Measurements from ENCODE around the gene SLC44A5.

DNA sequence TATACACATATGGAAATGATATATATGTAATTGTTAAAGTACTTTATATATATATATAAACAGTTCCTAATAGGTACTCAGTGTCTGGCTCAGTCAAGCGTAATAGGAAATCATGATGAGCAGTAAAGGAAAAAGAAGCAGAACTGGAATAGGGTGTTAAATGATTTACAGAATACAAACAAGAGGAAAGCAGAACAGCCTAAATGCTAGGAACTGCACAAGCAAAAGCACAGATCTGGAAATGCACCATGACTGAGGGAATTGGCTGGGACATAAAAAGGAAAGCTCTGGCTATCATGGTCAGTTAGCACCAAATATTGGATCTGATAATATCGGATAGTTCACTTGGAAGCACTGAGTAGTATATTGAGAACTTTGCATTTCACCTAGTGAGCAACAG is 51.8 kb downstream of the SLC44A5 start:
- TF ChIP-seq, protein P1, sequence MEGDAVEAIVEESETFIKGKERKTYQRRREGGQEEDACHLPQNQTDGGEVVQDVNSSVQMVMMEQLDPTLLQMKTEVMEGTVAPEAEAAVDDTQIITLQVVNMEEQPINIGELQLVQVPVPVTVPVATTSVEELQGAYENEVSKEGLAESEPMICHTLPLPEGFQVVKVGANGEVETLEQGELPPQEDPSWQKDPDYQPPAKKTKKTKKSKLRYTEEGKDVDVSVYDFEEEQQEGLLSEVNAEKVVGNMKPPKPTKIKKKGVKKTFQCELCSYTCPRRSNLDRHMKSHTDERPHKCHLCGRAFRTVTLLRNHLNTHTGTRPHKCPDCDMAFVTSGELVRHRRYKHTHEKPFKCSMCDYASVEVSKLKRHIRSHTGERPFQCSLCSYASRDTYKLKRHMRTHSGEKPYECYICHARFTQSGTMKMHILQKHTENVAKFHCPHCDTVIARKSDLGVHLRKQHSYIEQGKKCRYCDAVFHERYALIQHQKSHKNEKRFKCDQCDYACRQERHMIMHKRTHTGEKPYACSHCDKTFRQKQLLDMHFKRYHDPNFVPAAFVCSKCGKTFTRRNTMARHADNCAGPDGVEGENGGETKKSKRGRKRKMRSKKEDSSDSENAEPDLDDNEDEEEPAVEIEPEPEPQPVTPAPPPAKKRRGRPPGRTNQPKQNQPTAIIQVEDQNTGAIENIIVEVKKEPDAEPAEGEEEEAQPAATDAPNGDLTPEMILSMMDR (IDR thresholded peaks at IDR 0.05) = no peak
- TF ChIP-seq POLR2A (IDR thresholded peaks at IDR 0.05) (no peak), POLR2AphosphoS5 (IDR thresholded peaks at IDR 0.05) (no peak)

Data from breast epithelium (tissue), 3 donors.